GM12878 (cell line): ENCODE data around the gene IL16. TPM values are rescaled to one million over a fixed set of nuclear protein-coding genes. Genes with fewer than 3 reads are reported as not detected.

ENCODE experiments used
- ATAC-seq: fragments of 200-7000 bp; cut with Tn5 transposase; 3 replicates; pipeline ENCODE4 v1.9.1; 2020; ENCODE audit warnings: mild to moderate bottlenecking, moderate library complexity
- BruUV-seq: library from RNA; stranded (reverse); fragments of 400-500 nt; replicated peaks from 2 replicates; lab custom pipeline; 2021; lab: Mats Ljungman, UMichigan
- CTCF ChIA-PET: fragments of 300-600 bp; sonication (Branson Sonifier 250); formaldehyde crosslinking; extraction: SDS; loops from one replicate; lab custom pipeline; 2021; ENCODE audit warnings: inconsistent platforms; lab: Yijun Ruan, JAX
- POLR2A ChIA-PET: fragments of 350-600 bp; formaldehyde crosslinking; extraction: SDS; loops from one replicate; lab custom pipeline; 2021; ENCODE audit warnings: inconsistent platforms; lab: Charles Lee
- RAD21 ChIA-PET: fragments of 300-600 bp; sonication (Branson Sonifier 250); formaldehyde crosslinking; loops from one replicate; lab custom pipeline; 2023; ENCODE audit warnings: antibody characterized with exemption; ENCODE audit not compliant: unreplicated experiment; lab: Charles Lee
- SMC1A ChIA-PET: fragments of 300-600 bp; sonication (Branson Sonifier 250); formaldehyde crosslinking; loops from one replicate; lab custom pipeline; 2023; ENCODE audit not compliant: unreplicated experiment, uncharacterized antibody; lab: Charles Lee
- DNase-seq: peaks from one replicate; pipeline ENCODE4 v3.0.0-alpha.2; 2011; ENCODE audit warnings: low read depth, low spot score
- FAIRE-seq: peaks from 3 replicates; lab custom pipeline; 2011; peaks lifted over from hg19 to GRCh38; lab: Jason Lieb, UNC
- H2AFZ ChIP-seq: 2 replicates; pipeline ENCODE4 v1.6.0; 2011; ENCODE audit warnings: low read depth, low read length, control low read depth; ENCODE audit not compliant: control insufficient read depth
- H3K27ac ChIP-seq: 2 replicates; pipeline ENCODE4 v1.5.1; 2011; ENCODE audit warnings: control low read depth; ENCODE audit not compliant: control insufficient read depth, insufficient read depth
- H3K27me3 ChIP-seq, 2 experiments: replicated peaks in 1 of 2; 2 replicates each; pipeline versions ENCODE4 v1.6.0 to v1.6.1; 2011; ENCODE audit warnings: low read length in 1 of 2; ENCODE audit not compliant: control insufficient read depth in 2 of 2, insufficient read depth in 2 of 2
- H3K36me3 ChIP-seq, 2 experiments: 2 replicates each; pipeline ENCODE4 v1.5.1; 2011; ENCODE audit warnings: low read length in 1 of 2; ENCODE audit not compliant: control insufficient read depth in 2 of 2, insufficient read depth in 2 of 2
- H3K4me1 ChIP-seq: 2 replicates; pipeline ENCODE4 v1.6.1; 2011; ENCODE audit warnings: mild to moderate bottlenecking, low read length, moderate library complexity, mixed read lengths; ENCODE audit not compliant: control insufficient read depth, insufficient read depth
- H3K4me2 ChIP-seq: 2 replicates; pipeline ENCODE4 v1.6.0; 2011; ENCODE audit warnings: control low read depth; ENCODE audit not compliant: control insufficient read depth, insufficient read depth
- H3K4me3 ChIP-seq: fragments of 200-600 bp; sonication (generic); 2 replicates; pipeline ENCODE4 v1.5.1; 2016
- H3K79me2 ChIP-seq: 2 replicates; pipeline ENCODE4 v1.6.0; 2011; ENCODE audit warnings: low read length; ENCODE audit not compliant: control insufficient read depth, insufficient read depth
- H3K9ac ChIP-seq: 2 replicates; pipeline ENCODE4 v1.8.0; 2011; ENCODE audit warnings: low read length, control low read depth, mixed read lengths; ENCODE audit not compliant: control insufficient read depth, insufficient read depth
- H3K9me3 ChIP-seq: replicated peaks from 3 replicates; pipeline ENCODE4 v1.5.1; 2011; ENCODE audit warnings: mild to moderate bottlenecking, low read length; ENCODE audit not compliant: control insufficient read depth, insufficient read depth
- H4K20me1 ChIP-seq: 2 replicates; pipeline ENCODE4 v1.6.0; 2011; ENCODE audit not compliant: control insufficient read depth, insufficient read depth
- EZH2 ChIP-seq: IDR thresholded peaks from 2 replicates; pipeline ENCODE4 v1.6.1; 2012; ENCODE audit warnings: low read depth, mild to moderate bottlenecking, control low read depth, inconsistent platforms, low read length, borderline replicate concordance; ENCODE audit not compliant: control insufficient read depth
- IKZF1 ChIP-seq: fragments of 450-650 bp; conservative IDR thresholded peaks from 2 replicates; pipeline ENCODE4 v1.6.1; 2017; ENCODE audit warnings: antibody characterized with exemption, mild to moderate bottlenecking
- WGBS: methylation state at CpG from one replicate; pipeline ENCODE4 v1.1.6; 2016; ENCODE audit warnings: low lambda C conversion rate; ENCODE audit not compliant: insufficient replicate concordance, insufficient coverage; ENCODE audit errors: missing lambda C conversion rate; 5-methylcytosine and 5-hydroxymethylcytosine counted together
- in situ Hi-C: fragments of 300-500 bp; cut with MboI; formaldehyde crosslinking; loops from 9 replicates; pipeline ENCODE4 v1.14.3; 2018; ENCODE audit warnings: mixed read lengths
- intact Hi-C: fragments of 100-400 bp; cut with micrococcal nuclease; formaldehyde crosslinking; loops from one replicate; pipeline ENCODE4 v1.14.2; 2022; ENCODE audit not compliant: unreplicated experiment
- polyA plus RNA-seq, 11 experiments: library from polyadenylated mRNA; depleted of rRNA in 4 of 11; unstranded in 6 of 11; stranded (reverse) in 5 of 11; fragments of >200 nt; fragmentation: Nextera tagmentation in 4 of 11; fragmentation: Illumina TruSeq in 1 of 11; extraction: Ambion mirVana in 4 of 11; extraction: Trizol in 1 of 11; gene quantifications; 1 replicate in 1 of 11; 2 replicates in 10 of 11; pipeline versions ENCODE4 v1.2.1 to v1.2.3, GENCODE V29; 2011 to 2016; ENCODE audit warnings: inconsistent platforms in 2 of 11, missing spikeins in 2 of 11, low read depth in 1 of 11
- total RNA-seq, 4 experiments: library from RNA; depleted of rRNA in 3 of 4; stranded (reverse); fragments of >200 nt in 3 of 4; fragmentation: Illumina TruSeq in 1 of 4; extraction: Trizol in 1 of 4; gene quantifications; 2 replicates each; pipeline versions ENCODE4 v1.2.1 to v1.2.3, GENCODE V29; 2013 to 2021
- TF ChIP-seq, protein P1 (sequence below): fragments of 150-350 bp; IDR thresholded peaks from 2 replicates; pipeline ENCODE4 v1.6.1; 2016; ENCODE audit warnings: low read depth, low read length

IL16 gene
- total and polyA plus RNA-seq, 10 of the 15 experiments (the other 5 are each of a cell fraction or from before 2014, with no cell fraction given): 21.7 to 206 (median 44.5) TPM

DNA sequence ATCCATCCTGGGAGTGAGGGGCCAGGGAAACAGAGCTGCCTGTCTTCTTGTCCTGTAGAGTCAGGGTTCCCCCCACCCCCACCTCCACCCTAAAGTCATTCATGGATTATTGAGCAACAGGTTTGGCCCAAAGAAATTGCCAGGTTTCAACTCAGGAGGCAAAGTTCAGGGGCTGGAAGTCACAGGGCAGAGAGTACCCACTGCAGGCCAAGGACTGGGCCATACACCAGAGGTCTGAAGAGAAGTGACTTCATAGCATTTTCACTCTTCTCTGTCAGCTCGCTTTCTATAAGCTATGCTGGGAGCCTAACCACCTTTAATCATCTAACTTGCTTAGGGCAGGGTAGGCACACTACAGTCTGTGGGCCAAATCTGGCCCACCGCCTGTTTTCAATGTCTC is 77.2 kb downstream of the IL16 start:
- H2AFZ ChIP-seq: no peak overlapping the region
- H3K9ac ChIP-seq: no peak overlapping the region
- ChIA-PET RAD21 (interaction anchor here (1.1 to 7.4 kb wide), 5 partner anchors 13 to 126 kb away, joined by 3 to 137 read pairs (median 32); no protein-coding TSS in a partner anchor), POLR2A (interaction anchor here (1.5 kb wide), 1 partner anchor 63 kb away, joined by 3 read pairs; no protein-coding TSS in a partner anchor), CTCF (interaction anchor here (0.7 to 11.0 kb wide), 13 partner anchors 7 to 907 kb away, joined by 3 to 242 read pairs (median 15); partner anchors contain the start of gene STARD5), SMC1A (interaction anchor here (0.7 to 4.8 kb wide), 10 partner anchors 8 to 161 kb away, joined by 3 to 122 read pairs (median 14); partner anchors contain the start of gene STARD5)
- H3K4me3 ChIP-seq: no peak overlapping the region
- intact Hi-C loops (loop anchor here (10.0 kb wide), 1 partner anchor 201 kb away; no protein-coding TSS in a partner anchor), in situ Hi-C loops (no loop called here)
- H3K79me2 ChIP-seq: no peaks in the 10 kb centered on the region
- H3K36me3 ChIP-seq: no peaks in the 10 kb centered on the region
- BruUV-seq: no TSS peak
- H3K4me1 ChIP-seq: peaks cover 11% of the 10 kb centered on the region
- H4K20me1 ChIP-seq: no peaks in the 10 kb centered on the region
- DNase-seq: no peak
- ATAC-seq: no peak
- H3K27ac ChIP-seq: no peak overlapping the region
- no peak for FAIRE-seq
- peaks cover 5% of the 10 kb centered on the region for H3K9me3 ChIP-seq
- TF ChIP-seq EZH2: no peak
- TF ChIP-seq, protein P1, sequence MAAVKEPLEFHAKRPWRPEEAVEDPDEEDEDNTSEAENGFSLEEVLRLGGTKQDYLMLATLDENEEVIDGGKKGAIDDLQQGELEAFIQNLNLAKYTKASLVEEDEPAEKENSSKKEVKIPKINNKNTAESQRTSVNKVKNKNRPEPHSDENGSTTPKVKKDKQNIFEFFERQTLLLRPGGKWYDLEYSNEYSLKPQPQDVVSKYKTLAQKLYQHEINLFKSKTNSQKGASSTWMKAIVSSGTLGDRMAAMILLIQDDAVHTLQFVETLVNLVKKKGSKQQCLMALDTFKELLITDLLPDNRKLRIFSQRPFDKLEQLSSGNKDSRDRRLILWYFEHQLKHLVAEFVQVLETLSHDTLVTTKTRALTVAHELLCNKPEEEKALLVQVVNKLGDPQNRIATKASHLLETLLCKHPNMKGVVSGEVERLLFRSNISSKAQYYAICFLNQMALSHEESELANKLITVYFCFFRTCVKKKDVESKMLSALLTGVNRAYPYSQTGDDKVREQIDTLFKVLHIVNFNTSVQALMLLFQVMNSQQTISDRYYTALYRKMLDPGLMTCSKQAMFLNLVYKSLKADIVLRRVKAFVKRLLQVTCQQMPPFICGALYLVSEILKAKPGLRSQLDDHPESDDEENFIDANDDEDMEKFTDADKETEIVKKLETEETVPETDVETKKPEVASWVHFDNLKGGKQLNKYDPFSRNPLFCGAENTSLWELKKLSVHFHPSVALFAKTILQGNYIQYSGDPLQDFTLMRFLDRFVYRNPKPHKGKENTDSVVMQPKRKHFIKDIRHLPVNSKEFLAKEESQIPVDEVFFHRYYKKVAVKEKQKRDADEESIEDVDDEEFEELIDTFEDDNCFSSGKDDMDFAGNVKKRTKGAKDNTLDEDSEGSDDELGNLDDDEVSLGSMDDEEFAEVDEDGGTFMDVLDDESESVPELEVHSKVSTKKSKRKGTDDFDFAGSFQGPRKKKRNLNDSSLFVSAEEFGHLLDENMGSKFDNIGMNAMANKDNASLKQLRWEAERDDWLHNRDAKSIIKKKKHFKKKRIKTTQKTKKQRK: no peak
- no peak for TF ChIP-seq IKZF1
- 62% methylated on average over 2 of the region's 2 CpGs for WGBS
- H3K4me2 ChIP-seq: no peak overlapping the region
- no peaks in the 10 kb centered on the region for H3K27me3 ChIP-seq
